ENCODE measurements around the gene COMMD9.

COMMD9 gene

DNA sequence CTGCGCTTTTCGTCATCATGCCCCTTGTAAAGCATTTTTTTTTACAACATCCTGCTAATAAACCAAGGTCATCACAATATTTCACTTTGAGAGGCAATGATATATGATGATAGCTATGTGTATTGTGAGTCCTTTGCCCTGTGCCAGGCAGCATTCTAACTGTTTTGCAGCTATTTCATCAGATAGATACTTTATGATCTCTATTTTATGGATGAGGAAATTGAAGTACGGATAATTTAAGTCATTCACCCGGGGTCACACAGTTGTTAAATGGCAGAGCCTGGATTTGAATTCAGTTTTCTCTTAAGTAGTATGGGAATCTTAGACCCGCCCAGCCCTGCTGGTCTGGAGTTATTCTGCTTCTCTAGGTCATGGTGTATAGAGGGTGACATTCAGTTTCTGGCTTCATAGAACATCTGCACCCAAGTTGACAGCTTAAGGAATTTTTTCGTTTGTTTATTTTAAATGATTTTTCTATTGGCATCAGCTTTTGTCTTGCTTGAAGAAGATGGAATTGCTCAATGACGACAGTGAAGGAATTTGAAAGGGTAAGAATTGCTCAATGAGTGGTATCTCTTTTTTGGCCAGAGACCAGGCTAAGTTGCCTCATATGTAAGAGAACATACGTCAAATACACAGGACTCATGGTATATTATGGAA lies 7.8 kb upstream of the COMMD9 start:
- DNase-seq, result peak; percentile 67

DNA sequence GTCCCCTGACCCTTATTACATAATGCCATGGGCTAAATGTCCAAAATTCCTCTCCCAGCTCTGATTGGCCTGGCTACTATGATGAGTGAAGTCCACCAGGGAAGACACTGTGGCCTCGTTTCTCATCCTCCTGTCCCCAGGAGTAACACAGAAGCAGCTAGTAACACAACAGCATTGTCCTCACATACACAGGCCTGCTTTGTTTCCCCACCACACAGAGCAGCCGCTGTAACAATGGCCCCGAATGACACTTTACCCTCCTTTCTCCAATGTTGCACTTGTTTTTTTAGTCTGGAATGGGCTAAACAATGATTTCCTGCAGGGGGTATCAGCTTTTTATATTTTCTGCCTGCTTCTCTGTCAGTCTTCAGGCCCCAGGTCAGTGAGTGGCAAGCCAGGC lies 6.7 kb upstream of the COMMD9 start, which contains the start of gene PRR5L:
TSS of gene PRR5L (plus strand) at position 363 of the 400 bp plus-strand sequence. CDS start 104,834 bp downstream, outside the sequence.
- DNase-seq, result no peak

DNA sequence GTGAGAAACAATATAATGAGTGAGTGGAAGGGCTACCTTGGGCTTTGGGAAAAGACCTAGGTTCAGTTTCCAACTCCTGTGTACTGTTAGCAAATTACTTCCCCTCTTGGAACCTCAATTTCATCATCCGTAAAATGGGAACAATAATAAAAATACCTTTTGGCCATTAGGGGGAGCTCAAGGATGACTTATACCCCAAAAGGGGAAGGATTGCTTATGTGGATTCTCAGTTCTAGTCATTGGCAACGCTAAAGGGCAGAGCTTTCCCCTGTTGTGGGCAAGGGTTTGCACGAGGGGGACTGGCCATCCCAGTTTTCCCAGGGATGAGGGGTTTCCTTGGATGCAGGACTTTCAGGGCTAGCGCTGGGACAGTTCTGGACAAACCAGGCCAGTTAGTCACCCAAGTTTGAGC lies 3.1 kb upstream of the COMMD9 start:
- peak; percentile 60 for DNase-seq

GRCh38 chr11:36288442-36289225 lies 590 bp downstream of the COMMD9 start:
- no peak for DNase-seq

- DNase-seq, result no peak
Observed at GRCh38 chr11:36282926-36283325, 6.3 kb downstream of the COMMD9 start.

DNA sequence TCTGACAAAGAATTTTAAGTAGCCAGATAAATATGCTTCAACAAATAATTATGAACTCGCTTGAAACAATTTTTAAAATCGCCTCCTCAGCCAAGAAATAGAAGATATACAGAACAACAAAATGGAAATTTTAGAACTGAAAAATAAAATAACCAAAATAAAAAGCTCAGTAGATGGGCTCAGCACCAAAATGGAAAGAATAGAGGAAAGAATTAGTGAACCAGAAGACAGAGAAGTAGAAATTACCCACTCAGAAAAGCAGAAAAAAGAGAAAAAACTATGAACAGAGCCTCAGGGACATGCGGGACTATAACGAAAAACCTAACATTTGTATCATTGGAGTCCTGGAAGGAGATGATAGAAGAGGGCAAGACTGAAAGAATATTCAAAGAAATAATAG lies 7.4 kb downstream of the COMMD9 start:
- no peak for DNase-seq

- no peak for DNase-seq
Observed at GRCh38 chr11:36280531-36280930, 8.7 kb downstream of the COMMD9 start.

- no peak for DNase-seq
Observed at GRCh38 chr11:36278531-36279282, 10.5 kb downstream of the COMMD9 start.

DNA sequence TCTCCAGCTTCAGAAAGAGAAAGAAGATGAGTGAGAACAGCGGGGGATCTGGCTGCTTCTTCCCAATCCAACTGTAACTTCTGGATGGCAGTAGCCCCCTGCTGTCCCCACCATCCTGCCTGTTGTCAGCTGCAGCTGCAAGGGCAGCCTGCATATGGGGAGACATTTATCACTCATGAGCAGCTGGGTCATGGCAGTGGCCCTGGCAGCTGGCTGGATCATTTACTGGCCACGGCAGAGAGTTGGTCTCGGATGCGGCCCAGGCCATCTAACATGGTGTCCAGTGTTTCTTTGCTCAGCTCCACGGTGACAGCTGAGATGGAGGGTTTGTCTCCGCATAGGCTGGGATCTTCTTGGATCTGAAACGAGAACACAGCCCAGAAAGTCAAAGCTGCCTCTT lies 14.8 kb downstream of the COMMD9 start:
- no peak for DNase-seq

DNA sequence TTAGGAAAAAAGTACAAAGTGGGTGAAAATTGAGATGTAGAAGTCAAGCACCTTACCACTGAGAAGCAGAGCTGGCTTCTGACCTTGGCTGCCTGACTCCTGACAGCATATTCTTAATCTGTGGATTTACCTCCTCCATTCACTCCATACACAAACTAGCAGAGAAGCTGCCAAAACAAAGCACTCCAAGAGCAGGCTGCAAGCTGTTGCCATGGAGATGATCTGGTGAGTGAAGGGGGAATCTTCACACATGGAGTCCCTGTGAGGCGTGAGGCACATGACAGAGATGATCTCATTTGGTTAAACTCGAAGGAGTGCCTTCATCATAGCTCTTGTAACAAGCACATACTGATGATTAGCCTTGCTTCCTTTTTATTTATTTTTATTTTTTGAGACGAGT lies 16.1 kb downstream of the COMMD9 start:
- DNase-seq, result no peak

GRCh38 chr11:36271794-36272407 lies 17.3 kb downstream of the COMMD9 start:
- no peak for DNase-seq

- DNase-seq, result no peak
Observed at GRCh38 chr11:36270701-36271100, 18.5 kb downstream of the COMMD9 start.

GRCh38 chr11:36268337-36268985 lies 20.8 kb downstream of the COMMD9 start:
- no peak for DNase-seq

DNA sequence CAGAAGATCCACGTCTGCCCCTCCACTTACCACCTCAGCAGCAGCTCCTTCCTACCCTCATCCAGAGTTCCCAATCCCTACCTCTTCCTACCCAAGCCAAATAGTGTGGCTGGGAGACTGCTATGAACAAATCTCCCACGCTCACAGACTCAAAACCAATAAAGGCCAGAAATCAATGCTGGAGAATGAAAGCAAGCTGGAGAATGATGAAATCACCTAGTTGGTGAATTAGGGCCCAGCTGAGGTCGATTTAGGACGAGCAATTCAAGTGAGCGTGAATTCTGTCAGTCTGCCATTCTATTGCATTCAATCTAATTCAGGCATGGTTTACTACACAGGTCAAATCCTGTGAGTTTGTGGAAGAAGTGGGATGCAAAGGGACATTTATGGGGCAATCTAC lies 22.5 kb downstream of the COMMD9 start:
- DNase-seq, result no peak

DNA sequence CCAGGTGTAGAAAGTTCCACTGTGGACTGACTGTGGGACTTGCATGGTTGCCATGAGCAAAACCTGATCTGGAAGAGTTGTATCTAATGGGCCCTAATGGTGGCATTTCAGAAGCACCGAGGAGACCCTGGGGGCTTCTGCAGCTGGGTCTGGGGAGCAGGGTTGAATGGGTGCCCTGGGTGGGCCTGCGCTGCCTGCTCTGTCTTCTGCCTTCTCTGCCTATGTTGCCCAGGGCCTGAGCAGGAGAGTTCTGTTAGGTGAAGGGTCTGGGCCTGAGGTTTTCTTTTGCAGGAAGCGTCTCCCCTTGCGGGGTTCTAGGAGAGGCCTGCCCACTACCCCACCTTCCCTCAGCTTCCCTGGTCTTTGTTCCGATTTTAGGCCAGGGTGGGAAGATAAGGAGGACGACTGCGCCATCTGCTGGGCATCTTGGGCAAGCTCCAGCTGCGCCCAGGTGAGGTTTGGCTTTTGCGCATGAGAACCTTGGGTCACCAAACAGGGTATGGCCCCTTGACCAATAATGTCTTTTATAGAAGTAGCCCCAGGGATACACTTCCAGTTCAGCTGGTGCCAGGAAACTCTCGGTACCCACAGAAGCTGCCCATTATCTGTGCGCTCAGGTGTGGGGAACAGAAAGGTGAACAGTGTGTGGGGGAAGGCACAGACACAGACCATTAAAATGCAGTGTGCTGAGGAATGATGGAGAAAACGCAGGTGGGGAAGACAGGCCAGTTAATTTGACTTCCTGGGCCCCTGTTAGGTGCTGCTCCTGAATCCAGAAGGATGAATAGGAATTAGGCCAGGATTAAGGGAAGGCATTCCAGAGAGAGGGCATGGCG lies 23.2 kb downstream of the COMMD9 start:
- DNase-seq, result peak; percentile 45

DNA sequence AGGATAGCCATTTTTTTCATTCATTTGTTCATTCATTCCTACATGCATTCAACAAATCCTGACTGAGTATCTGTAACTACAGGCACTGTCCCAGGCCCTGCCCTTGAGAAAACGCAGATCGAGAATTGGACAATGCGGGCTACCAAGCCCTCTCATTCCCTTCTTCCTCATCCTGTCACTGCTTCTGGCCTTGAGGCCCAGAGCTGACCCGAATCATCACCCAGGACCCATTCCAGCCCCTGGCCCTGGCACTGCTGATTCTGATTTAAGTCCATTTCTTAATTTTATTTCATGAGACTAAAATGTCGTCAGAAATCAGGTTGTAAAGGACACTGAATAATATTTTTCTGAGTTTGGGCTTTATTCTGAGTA lies 24.3 kb downstream of the COMMD9 start:
- DNase-seq, result no peak

GRCh38 chr11:36264011-36264972 lies 24.9 kb downstream of the COMMD9 start:
- no peak for DNase-seq

- no peak for DNase-seq
Observed at GRCh38 chr11:36261094-36261493, 28.1 kb downstream of the COMMD9 start.

DNA sequence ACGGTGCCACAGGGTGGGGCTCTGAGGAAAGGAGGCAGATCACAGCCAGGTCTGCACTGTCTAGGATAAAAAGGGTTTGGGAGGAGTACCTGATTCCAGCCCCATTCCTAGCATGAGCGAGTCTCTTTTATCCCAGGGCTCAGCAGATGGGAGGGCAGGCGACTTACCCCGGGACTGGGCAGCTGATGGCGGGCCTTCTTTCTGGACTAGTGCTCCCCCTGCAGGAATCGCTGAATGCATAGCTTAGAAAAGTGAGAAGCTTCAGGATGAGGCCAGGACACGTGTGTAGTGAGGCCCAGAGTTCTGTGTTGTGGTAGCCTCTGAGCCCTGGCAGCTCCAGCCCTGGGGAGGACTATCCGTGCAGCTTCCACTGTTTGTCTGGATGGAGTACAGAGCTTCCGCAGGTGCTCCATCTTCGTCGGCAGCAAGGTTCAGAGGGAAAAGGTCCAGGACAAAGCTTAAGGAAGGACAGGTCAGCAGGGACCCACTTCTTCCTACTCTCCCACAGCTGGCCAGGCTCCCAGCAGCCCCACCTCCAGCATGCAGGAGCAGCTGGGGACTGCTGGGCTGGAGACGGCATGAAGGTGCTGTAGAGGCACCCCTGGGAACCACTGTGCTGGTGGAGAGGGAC lies 30.4 kb downstream of the COMMD9 start:
- peak; percentile 70 for DNase-seq

GRCh38 chr11:36257351-36257750 lies 31.9 kb downstream of the COMMD9 start:
- DNase-seq, result no peak
